HEK293 (cell line): ENCODE measurements around the gene ARMC7.
A peak's percentile ranks its signal among the peaks of the same experiment; 100 is the strongest.

Source experiments
- CTCF ChIA-PET: fragments of 350-600 bp; formaldehyde crosslinking; extraction: SDS; loops from one replicate; lab custom pipeline; 2021; ENCODE audit warnings: antibody characterized with exemption; lab: Yijun Ruan, JAX
- POLR2A ChIA-PET: fragments of 300-600 bp; formaldehyde crosslinking; extraction: SDS; loops from one replicate; lab custom pipeline; 2020; ENCODE audit warnings: antibody characterized with exemption, inconsistent platforms; lab: Yijun Ruan, JAX
- H3K27ac ChIP-seq: fragments of 200-500 bp; sonication (Bioruptor generic); 2 replicates; pipeline ENCODE4 v1.5.1; 2014; ENCODE audit warnings: low read depth, low read length, control low read depth, inconsistent platforms; ENCODE audit errors: extremely low read depth
- H3K36me3 ChIP-seq, 2 experiments: fragments of 200-500 bp in 1 of 2; sonication (Bioruptor generic) in 1 of 2; 1 replicate in 1 of 2; 2 replicates in 1 of 2; pipeline ENCODE4 v1.5.1; 2014 to 2017; ENCODE audit warnings: inconsistent platforms in 2 of 2, low read length in 2 of 2; ENCODE audit not compliant: control insufficient read depth in 2 of 2, insufficient read depth in 1 of 2
- H3K4me1 ChIP-seq: fragments of 200-500 bp; sonication (Bioruptor generic); 2 replicates; pipeline ENCODE4 v1.5.1; 2014; ENCODE audit warnings: mild to moderate bottlenecking, low read length, inconsistent platforms; ENCODE audit not compliant: control insufficient read depth, insufficient read depth
- H3K4me3 ChIP-seq: 2 replicates; pipeline ENCODE4 v1.5.1; 2011; ENCODE audit warnings: low read depth, mild to moderate bottlenecking, control low read depth, low read length, moderate library complexity
- H3K9me3 ChIP-seq: fragments of 200-500 bp; sonication (Bioruptor generic); 2 replicates; pipeline ENCODE4 v1.5.1; 2014; ENCODE audit warnings: low read depth, low read length, inconsistent platforms; ENCODE audit not compliant: control insufficient read depth, insufficient read depth
- KLF1 ChIP-seq: fragments of 450-650 bp; formaldehyde crosslinking; IDR thresholded peaks from 2 replicates; pipeline ENCODE4 v1.5.1; 2016; ENCODE audit warnings: missing biosample characterization, missing genetic modification characterization
- KLF7 ChIP-seq: fragments of 450-650 bp; formaldehyde crosslinking; IDR thresholded peaks from 2 replicates; pipeline ENCODE4 v1.5.1; 2016; ENCODE audit warnings: missing biosample characterization, missing genetic modification characterization, borderline replicate concordance
- KLF8 ChIP-seq: fragments of 450-650 bp; formaldehyde crosslinking; IDR thresholded peaks from 2 replicates; pipeline ENCODE4 v1.5.1; 2016; ENCODE audit warnings: missing biosample characterization, missing genetic modification characterization
- KLF9 ChIP-seq: fragments of 450-650 bp; formaldehyde crosslinking; IDR thresholded peaks from 2 replicates; pipeline ENCODE4 v1.5.1; 2016; ENCODE audit warnings: missing biosample characterization, missing genetic modification characterization, low read depth
- SETDB1 ChIP-seq: IDR thresholded peaks from one replicate; pipeline ENCODE4 v1.6.1; 2017; ENCODE audit warnings: mild to moderate bottlenecking, low read length, moderate library complexity, mixed read lengths; ENCODE audit not compliant: insufficient read length
- SP3 ChIP-seq: fragments of 450-650 bp; formaldehyde crosslinking; IDR thresholded peaks from 2 replicates; pipeline ENCODE4 v1.5.1; 2016; ENCODE audit warnings: missing biosample characterization, missing genetic modification characterization
- ZBTB20 ChIP-seq: fragments of 450-650 bp; formaldehyde crosslinking; IDR thresholded peaks from 2 replicates; pipeline ENCODE4 v1.5.1; 2016; ENCODE audit warnings: missing biosample characterization, missing genetic modification characterization
- ZBTB8A ChIP-seq: fragments of 450-650 bp; formaldehyde crosslinking; IDR thresholded peaks from 2 replicates; pipeline ENCODE4 v1.5.1; 2016; ENCODE audit warnings: missing biosample characterization, missing genetic modification characterization
- ZFP3 ChIP-seq: fragments of 450-650 bp; formaldehyde crosslinking; IDR thresholded peaks from 2 replicates; pipeline ENCODE4 v1.5.1; 2016; ENCODE audit warnings: low read depth, missing biosample characterization, missing genetic modification characterization
- ZNF132 ChIP-seq: fragments of 450-650 bp; formaldehyde crosslinking; IDR thresholded peaks from 2 replicates; pipeline ENCODE4 v1.5.1; 2017; ENCODE audit warnings: missing biosample characterization, missing genetic modification characterization, borderline replicate concordance
- ZNF146 ChIP-seq: fragments of 450-650 bp; formaldehyde crosslinking; IDR thresholded peaks from 2 replicates; pipeline ENCODE4 v1.5.1; 2016; ENCODE audit warnings: missing biosample characterization, missing genetic modification characterization
- ZNF174 ChIP-seq: fragments of 450-650 bp; formaldehyde crosslinking; IDR thresholded peaks from 2 replicates; pipeline ENCODE4 v1.5.0; 2017; ENCODE audit warnings: missing biosample characterization, mild to moderate bottlenecking, missing genetic modification characterization
- ZNF19 ChIP-seq: fragments of 450-650 bp; formaldehyde crosslinking; IDR thresholded peaks from 2 replicates; pipeline ENCODE4; 2016; ENCODE audit warnings: missing biosample characterization, missing genetic modification characterization, low read depth
- ZNF211 ChIP-seq: fragments of 450-650 bp; formaldehyde crosslinking; IDR thresholded peaks from 2 replicates; pipeline ENCODE4 v1.5.1; 2016; ENCODE audit warnings: low read depth, missing biosample characterization, missing genetic modification characterization
- ZNF248 ChIP-seq: fragments of 450-650 bp; formaldehyde crosslinking; IDR thresholded peaks from 2 replicates; pipeline ENCODE4 v1.5.1; 2017; ENCODE audit warnings: missing biosample characterization, missing genetic modification characterization
- ZNF514 ChIP-seq: fragments of 450-650 bp; formaldehyde crosslinking; IDR thresholded peaks from 2 replicates; pipeline ENCODE4 v1.5.1; 2016; ENCODE audit warnings: missing biosample characterization, missing genetic modification characterization
- ZNF521 ChIP-seq: fragments of 450-650 bp; formaldehyde crosslinking; IDR thresholded peaks from 2 replicates; pipeline ENCODE4 v1.5.1; 2017; ENCODE audit warnings: missing biosample characterization, mild to moderate bottlenecking, missing genetic modification characterization
- ZNF560 ChIP-seq: fragments of 450-650 bp; formaldehyde crosslinking; IDR thresholded peaks from 2 replicates; pipeline ENCODE4 v1.5.1; 2017; ENCODE audit warnings: missing biosample characterization, missing genetic modification characterization, borderline replicate concordance
- ZNF623 ChIP-seq: fragments of 450-650 bp; formaldehyde crosslinking; IDR thresholded peaks from 2 replicates; pipeline ENCODE4 v1.5.1; 2016; ENCODE audit warnings: missing biosample characterization, missing genetic modification characterization
- ZNF654 ChIP-seq: fragments of 450-650 bp; formaldehyde crosslinking; IDR thresholded peaks from 2 replicates; pipeline ENCODE4 v1.5.1; 2016; ENCODE audit warnings: low read depth, missing biosample characterization, missing genetic modification characterization
- ZSCAN4 ChIP-seq: fragments of 450-650 bp; formaldehyde crosslinking; IDR thresholded peaks from 2 replicates; pipeline ENCODE4 v1.5.1; 2017; ENCODE audit warnings: missing biosample characterization, missing genetic modification characterization
- TF ChIP-seq, protein P1 (sequence below): fragments of 450-650 bp; formaldehyde crosslinking; IDR thresholded peaks from 2 replicates; pipeline ENCODE4 v1.5.1; 2016; ENCODE audit warnings: missing biosample characterization, missing genetic modification characterization

The ARMC7 gene

DNA sequence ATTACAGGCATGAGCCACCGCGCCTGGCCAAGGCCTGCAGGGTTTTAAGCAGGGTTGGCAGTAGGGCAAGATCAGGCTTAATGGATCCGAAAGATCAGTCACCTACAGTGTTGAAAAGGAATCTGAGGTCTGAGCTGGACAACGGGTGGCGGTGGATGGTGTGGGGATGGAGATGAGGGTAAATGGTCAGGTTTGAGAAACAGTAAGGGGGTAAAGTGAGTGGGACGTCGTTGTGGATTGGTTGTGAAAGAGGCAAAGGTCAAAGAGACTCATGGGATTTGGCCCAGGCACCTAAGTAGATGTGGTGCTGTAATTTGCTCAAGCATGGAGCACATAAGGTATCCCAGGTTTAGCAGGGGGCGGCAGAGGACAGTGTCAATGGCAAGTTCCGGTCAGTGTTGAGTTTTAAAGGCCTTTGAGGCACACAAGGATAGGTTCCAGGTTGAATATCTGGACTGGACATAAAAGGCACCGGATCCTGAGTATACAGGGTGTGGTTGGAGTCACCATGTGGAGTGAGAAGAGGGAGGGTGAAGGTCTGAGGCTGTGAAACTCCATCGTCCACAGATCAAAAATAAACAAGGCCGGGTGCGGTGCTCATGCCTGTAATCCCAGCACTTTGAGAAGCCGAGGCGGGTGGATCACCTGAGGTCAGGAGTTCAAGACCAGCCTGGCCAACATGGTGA is 23.1 kb upstream of the ARMC7 start:
- Histone ChIP-seq H3K4me3 (no peak overlapping the region), H3K4me1 (0 out of 2 replicates have a peak, but pooled peaks cover 2% of the 10 kb centered on the region), H3K27ac (no peak overlapping the region), H3K36me3 (no peaks in the 10 kb centered on the region), H3K9me3 (no peaks in the 10 kb centered on the region)
- CTCF ChIA-PET = interaction anchor here (2.1 kb wide), 1 partner anchor 125 kb away, joined by 7 read pairs; no protein-coding TSS in a partner anchor
- POLR2A ChIA-PET = interaction anchor here (0.6 kb wide), 1 partner anchor 24 kb away, joined by 3 read pairs; no protein-coding TSS in a partner anchor
- TF ChIP-seq ZNF174 (tag by site-specific recombination) = no peak
- no peak for TF ChIP-seq ZNF211 (tag by site-specific recombination)
- TF ChIP-seq ZNF521 (tag by site-specific recombination) = no peak
- no peak for TF ChIP-seq ZNF514 (tag by site-specific recombination)
- TF ChIP-seq KLF1 (tag by site-specific recombination) = peak; percentile 83
- TF ChIP-seq ZNF132 = no peak

- no peaks in the 10 kb centered on the region for H3K36me3 ChIP-seq
- no peak overlapping the region for H3K27ac ChIP-seq
- H3K9me3 ChIP-seq = no peaks in the 10 kb centered on the region
- peak overlapping the region; percentile 6; the same call in 1 of the 2 replicates for H3K4me3 ChIP-seq
- 0 out of 2 replicates have a peak, but pooled peaks cover 2% of the 10 kb centered on the region for H3K4me1 ChIP-seq
- ChIA-PET CTCF (interaction anchor here (2.1 kb wide), 1 partner anchor 126 kb away, joined by 7 read pairs; no protein-coding TSS in a partner anchor), POLR2A (interaction anchor here (1.0 kb wide), 1 partner anchor 18 kb away, joined by 5 read pairs; no protein-coding TSS in a partner anchor)
- TF ChIP-seq ZNF623 (tag by site-specific recombination) (no peak), ZFP3 (tag by site-specific recombination) (no peak), ZSCAN4 (tag by site-specific recombination) (no peak), ZBTB8A (tag by site-specific recombination) (no peak), ZNF248 (tag by site-specific recombination) (no peak), ZNF560 (no peak), ZNF19 (tag by site-specific recombination) (no peak), KLF7 (tag by site-specific recombination) (no peak), ZNF654 (tag by site-specific recombination) (no peak), ZNF146 (tag by site-specific recombination) (no peak)
These were observed 22.6 kb upstream of the ARMC7 start for GRCh38 chr17:75087182-75087557.

DNA sequence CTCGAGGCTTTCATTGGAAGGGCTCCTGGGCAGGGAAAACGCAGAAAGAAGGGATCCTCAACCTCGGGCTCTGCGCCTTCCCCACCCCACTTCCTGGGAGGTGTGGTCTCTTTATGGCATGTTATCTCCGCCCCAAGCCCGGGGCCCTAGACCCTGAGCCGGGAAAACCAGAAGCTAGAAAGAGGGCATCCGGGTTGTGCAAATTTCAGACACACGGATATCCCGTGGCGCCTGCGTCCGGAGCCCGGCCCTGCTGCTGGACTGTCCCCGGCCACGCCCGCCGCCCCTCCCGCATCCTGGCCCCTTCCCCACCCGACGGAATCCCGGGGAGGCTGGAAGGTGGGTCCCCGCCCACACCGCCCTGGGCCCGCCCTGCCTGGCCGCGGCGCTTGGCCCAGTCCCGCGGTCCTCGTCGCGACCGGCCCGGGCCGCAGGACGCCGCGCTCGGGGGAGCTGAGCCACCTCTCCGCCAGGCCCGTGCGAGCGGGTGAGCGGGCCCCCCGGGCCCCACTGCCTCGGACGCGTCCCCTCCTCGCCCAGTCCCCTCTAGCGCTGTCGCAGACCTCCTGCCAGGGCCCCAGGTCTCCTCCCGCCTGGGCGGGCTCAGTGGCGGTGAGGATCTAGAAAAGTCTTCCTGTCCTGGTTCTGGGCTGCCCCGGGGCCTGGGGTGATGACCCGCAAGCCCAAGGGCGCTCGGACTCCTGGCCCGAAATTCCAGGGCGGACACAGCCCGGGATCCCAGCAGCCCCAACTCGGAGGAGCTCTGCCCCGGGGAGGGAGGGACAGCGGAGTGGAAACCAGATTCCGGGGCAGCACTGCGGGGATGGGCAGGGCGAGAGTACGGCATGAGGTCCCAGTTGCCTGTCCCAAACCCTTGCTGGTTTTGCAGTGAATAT is 22.0 kb upstream of the ARMC7 start, which contains the start of gene SLC16A5:
SLC16A5 (plus strand) TSS at position 397 of the 896 bp plus-strand sequence. CDS start 5,683 bp downstream, outside the sequence.
- Histone ChIP-seq H3K4me3 (peak within 1 kb of the TSS; percentile 6), H3K27ac (no peak within 1 kb of the TSS; the same call in 1 of the 2 replicates), H3K9me3 (no peaks in the 10 kb centered on the region), H3K36me3 (no peaks in the 10 kb centered on the region), H3K4me1 (0 out of 2 replicates have a peak, but pooled peaks cover 2% of the 10 kb centered on the region)
- ChIA-PET CTCF (interaction anchor here (0.6 to 2.1 kb wide), 3 partner anchors 13 to 126 kb away, joined by 3 to 7 read pairs (median 5); no protein-coding TSS in a partner anchor), POLR2A (interaction anchor here (0.6 to 1.2 kb wide), 4 partner anchors 12 to 30 kb away, joined by 3 to 5 read pairs (median 3); no protein-coding TSS in a partner anchor)
- 0 out of 2 replicates have a peak, but pooled peaks have one; percentile 28 for TF ChIP-seq KLF9 (tag by site-specific recombination)
- TF ChIP-seq, protein P1, sequence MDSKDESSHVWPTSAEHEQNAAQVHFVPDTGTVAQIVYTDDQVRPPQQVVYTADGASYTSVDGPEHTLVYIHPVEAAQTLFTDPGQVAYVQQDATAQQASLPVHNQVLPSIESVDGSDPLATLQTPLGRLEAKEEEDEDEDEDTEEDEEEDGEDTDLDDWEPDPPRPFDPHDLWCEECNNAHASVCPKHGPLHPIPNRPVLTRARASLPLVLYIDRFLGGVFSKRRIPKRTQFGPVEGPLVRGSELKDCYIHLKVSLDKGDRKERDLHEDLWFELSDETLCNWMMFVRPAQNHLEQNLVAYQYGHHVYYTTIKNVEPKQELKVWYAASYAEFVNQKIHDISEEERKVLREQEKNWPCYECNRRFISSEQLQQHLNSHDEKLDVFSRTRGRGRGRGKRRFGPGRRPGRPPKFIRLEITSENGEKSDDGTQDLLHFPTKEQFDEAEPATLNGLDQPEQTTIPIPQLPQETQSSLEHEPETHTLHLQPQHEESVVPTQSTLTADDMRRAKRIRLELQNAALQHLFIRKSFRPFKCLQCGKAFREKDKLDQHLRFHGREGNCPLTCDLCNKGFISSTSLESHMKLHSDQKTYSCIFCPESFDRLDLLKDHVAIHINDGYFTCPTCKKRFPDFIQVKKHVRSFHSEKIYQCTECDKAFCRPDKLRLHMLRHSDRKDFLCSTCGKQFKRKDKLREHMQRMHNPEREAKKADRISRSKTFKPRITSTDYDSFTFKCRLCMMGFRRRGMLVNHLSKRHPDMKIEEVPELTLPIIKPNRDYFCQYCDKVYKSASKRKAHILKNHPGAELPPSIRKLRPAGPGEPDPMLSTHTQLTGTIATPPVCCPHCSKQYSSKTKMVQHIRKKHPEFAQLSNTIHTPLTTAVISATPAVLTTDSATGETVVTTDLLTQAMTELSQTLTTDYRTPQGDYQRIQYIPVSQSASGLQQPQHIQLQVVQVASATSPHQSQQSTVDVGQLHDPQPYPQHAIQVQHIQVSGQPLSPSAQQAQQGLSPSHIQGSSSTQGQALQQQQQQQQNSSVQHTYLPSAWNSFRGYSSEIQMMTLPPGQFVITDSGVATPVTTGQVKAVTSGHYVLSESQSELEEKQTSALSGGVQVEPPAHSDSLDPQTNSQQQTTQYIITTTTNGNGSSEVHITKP (tag by site-specific recombination) = peak; percentile 31; the same call in 1 of the 2 replicates
- peak; percentile 58; the same call in 1 of the 2 replicates for TF ChIP-seq SP3
- peak; percentile 69 for TF ChIP-seq KLF1 (tag by site-specific recombination)
- peak; percentile 79 for TF ChIP-seq ZBTB20
- TF ChIP-seq SETDB1 = no peak
- TF ChIP-seq KLF8 (tag by site-specific recombination) = 0 out of 2 replicates have a peak, but pooled peaks have one; percentile 13
